SKM-1 (cell line): ENCODE results near the gene ZNF30.
"Not testable (repeated sequence)": the region's sequence is repeated elsewhere in the genome, so short reads cannot be mapped to it uniquely, and the experiment has no call there.

ENCODE experiments used
- DNase-seq: peaks from one replicate; lab custom pipeline; 2025; ENCODE audit not compliant: unreplicated experiment; lab: John Stamatoyannopoulos, UW

Gene ZNF30

GRCh38 chr19:34960103-34960805 is 33.6 kb downstream of the ZNF30 start:
- no peak for DNase-seq

GRCh38 chr19:34960940-34961679 is 34.4 kb downstream of the ZNF30 start:
- DNase-seq = no peak

GRCh38 chr19:34961775-34962686 is 35.3 kb downstream of the ZNF30 start:
- no peak for DNase-seq

- no peak for DNase-seq
These were observed 36.2 kb downstream of the ZNF30 start for GRCh38 chr19:34962687-34963572.

GRCh38 chr19:34963573-34964406 is 37.1 kb downstream of the ZNF30 start, which contains the start of gene ZNF792:
TSS of gene ZNF792 (minus strand) at chr19:34964229. CDS start at chr19:34963662, 567 bp downstream.
- no peak for DNase-seq

GRCh38 chr19:34964598-34964997 is 37.9 kb downstream of the ZNF30 start:
- DNase-seq = no peak

- DNase-seq = not testable (repeated sequence)
These were observed 38.8 kb downstream of the ZNF30 start for GRCh38 chr19:34965505-34965904.

- no peak for DNase-seq
These were observed 40.8 kb downstream of the ZNF30 start for GRCh38 chr19:34967551-34967950.

- DNase-seq = no peak
These were observed 43.0 kb downstream of the ZNF30 start for GRCh38 chr19:34969721-34970120.

- DNase-seq = not testable (repeated sequence)
These were observed 43.6 kb downstream of the ZNF30 start for GRCh38 chr19:34970185-34970780.

- no peak for DNase-seq
These were observed 45.5 kb downstream of the ZNF30 start for GRCh38 chr19:34972163-34972705.

- no peak for DNase-seq
These were observed 47.9 kb downstream of the ZNF30 start for GRCh38 chr19:34974646-34975045.

GRCh38 chr19:34975056-34975455 is 48.4 kb downstream of the ZNF30 start:
- no peak for DNase-seq

GRCh38 chr19:34976611-34977010 is 49.9 kb downstream of the ZNF30 start:
- DNase-seq = no peak

GRCh38 chr19:34979819-34980640 is 53.3 kb downstream of the ZNF30 start:
- DNase-seq = no peak

- no peak for DNase-seq
These were observed 55.6 kb downstream of the ZNF30 start for GRCh38 chr19:34982275-34982674.

GRCh38 chr19:34983786-34984185 is 57.1 kb downstream of the ZNF30 start:
- DNase-seq = no peak

- DNase-seq = no peak
These were observed 57.6 kb downstream of the ZNF30 start for GRCh38 chr19:34984287-34984686.
